Chondrocyte (in vitro differentiated cells): ENCODE measurements around the gene HHLA2. TPM values are rescaled to one million over a fixed set of nuclear protein-coding genes. Genes with fewer than 3 reads are reported as not detected.
"Not testable (repeated sequence)": the region's sequence is repeated elsewhere in the genome, so short reads cannot be mapped to it uniquely, and the experiment has no call there.

Source experiments
- DNase-seq: peaks from one replicate; pipeline ENCODE4 v3.0.0; 2021; ENCODE audit warnings: mixed read lengths, low spot score
- H3K27ac Mint-ChIP-seq: one replicate; pipeline ENCODE4 v1.8.0; 2021; ENCODE audit warnings: mild to moderate bottlenecking, moderate library complexity, mixed read lengths; ENCODE audit not compliant: unreplicated experiment
- H3K27me3 Mint-ChIP-seq: 2 replicates; pipeline ENCODE4 v1.8.0; 2021; ENCODE audit warnings: low read depth, mixed read lengths
- H3K36me3 Mint-ChIP-seq: 2 replicates; pipeline ENCODE4 v1.8.0; 2021; ENCODE audit warnings: low read depth, mixed read lengths
- H3K4me1 Mint-ChIP-seq: 2 replicates; pipeline ENCODE4 v1.8.0; 2021; ENCODE audit warnings: low read depth, mild to moderate bottlenecking, mixed read lengths
- H3K4me3 Mint-ChIP-seq: one replicate; pipeline ENCODE4 v1.8.0; 2021; ENCODE audit warnings: mild to moderate bottlenecking, moderate library complexity, mixed read lengths; ENCODE audit not compliant: unreplicated experiment
- H3K9me3 Mint-ChIP-seq: 2 replicates; pipeline ENCODE4 v1.8.0; 2021; ENCODE audit warnings: low read depth, mixed read lengths
- total RNA-seq: library from RNA; stranded (reverse); gene quantifications from 3 replicates; pipeline ENCODE4 v1.2.1, GENCODE V29; 2021
- TF ChIP-seq, protein P1 (sequence below): fragments of 200-600 bp; sonication (generic); IDR thresholded peaks from 2 replicates; pipeline ENCODE4 v1.5.0; 2021; ENCODE audit warnings: antibody characterized with exemption, mild to moderate bottlenecking, moderate library complexity

The HHLA2 gene
- total RNA-seq, 1 donor from 2014 or later, result not detected

- Mint-ChIP-seq H3K27ac (no peak overlapping the region), H3K9me3 (peaks cover 6% of the 10 kb centered on the region), H3K27me3 (no peaks in the 10 kb centered on the region), H3K36me3 (peaks cover 3% of the 10 kb centered on the region), H3K4me1 (peaks cover 12% of the 10 kb centered on the region), H3K4me3 (no peak overlapping the region)
- no peak for DNase-seq
- TF ChIP-seq, protein P1, sequence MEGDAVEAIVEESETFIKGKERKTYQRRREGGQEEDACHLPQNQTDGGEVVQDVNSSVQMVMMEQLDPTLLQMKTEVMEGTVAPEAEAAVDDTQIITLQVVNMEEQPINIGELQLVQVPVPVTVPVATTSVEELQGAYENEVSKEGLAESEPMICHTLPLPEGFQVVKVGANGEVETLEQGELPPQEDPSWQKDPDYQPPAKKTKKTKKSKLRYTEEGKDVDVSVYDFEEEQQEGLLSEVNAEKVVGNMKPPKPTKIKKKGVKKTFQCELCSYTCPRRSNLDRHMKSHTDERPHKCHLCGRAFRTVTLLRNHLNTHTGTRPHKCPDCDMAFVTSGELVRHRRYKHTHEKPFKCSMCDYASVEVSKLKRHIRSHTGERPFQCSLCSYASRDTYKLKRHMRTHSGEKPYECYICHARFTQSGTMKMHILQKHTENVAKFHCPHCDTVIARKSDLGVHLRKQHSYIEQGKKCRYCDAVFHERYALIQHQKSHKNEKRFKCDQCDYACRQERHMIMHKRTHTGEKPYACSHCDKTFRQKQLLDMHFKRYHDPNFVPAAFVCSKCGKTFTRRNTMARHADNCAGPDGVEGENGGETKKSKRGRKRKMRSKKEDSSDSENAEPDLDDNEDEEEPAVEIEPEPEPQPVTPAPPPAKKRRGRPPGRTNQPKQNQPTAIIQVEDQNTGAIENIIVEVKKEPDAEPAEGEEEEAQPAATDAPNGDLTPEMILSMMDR, result no peak
These were observed 11.2 kb upstream of the HHLA2 start for GRCh38 chr3:108285176-108285575.

DNA sequence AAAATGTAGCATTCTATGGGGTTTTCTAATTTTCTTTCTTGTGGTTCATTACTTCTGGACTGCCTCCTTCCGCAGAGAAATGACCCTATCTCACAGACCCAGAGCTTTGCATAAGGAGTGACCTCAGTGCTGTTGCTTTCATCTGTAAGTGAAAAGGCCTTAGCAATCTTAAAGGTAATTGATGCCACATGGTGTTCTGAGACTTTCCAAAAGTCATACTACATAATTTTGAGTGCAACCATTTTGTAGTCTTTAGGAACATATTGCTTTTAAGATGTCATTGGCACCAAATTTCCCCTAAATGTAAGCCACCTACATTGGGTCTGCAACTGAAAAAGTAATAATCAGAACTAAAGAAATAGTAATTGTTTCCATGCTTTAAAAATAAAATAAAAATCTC, 9.2 kb upstream of the HHLA2 start:
- DNase-seq, result no peak
- Mint-ChIP-seq H3K36me3 (peaks cover 3% of the 10 kb centered on the region), H3K4me3 (no peak overlapping the region), H3K27ac (no peak overlapping the region), H3K4me1 (peaks cover 4% of the 10 kb centered on the region), H3K27me3 (no peaks in the 10 kb centered on the region), H3K9me3 (peaks cover 13% of the 10 kb centered on the region)
- TF ChIP-seq, protein P1, result no peak

DNA sequence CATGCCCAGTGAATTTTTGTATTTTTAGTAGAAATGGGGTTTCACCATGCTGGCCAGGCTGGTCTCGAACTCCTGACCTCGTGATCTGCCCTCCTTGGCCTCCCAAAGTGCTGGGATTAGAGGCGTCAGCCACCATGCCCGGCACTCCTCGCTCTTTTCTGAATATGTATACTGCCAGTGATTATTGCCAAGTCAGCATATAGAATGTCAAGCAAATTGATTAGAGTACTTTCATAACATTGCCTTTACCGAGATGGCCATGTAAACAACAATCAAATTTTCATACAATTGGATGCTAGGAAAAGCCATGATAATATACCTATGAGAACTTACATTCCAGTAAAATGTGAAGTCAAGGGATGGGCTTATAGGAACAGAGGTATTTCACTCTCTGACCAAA, 8.2 kb upstream of the HHLA2 start:
- not testable (repeated sequence) for H3K36me3 Mint-ChIP-seq, H3K4me1 Mint-ChIP-seq, H3K27me3 Mint-ChIP-seq, DNase-seq, H3K4me3 Mint-ChIP-seq, H3K27ac Mint-ChIP-seq
- peaks cover 13% of the 10 kb centered on the region for H3K9me3 Mint-ChIP-seq

- H3K4me3 Mint-ChIP-seq, result no peak overlapping the region
- no peaks in the 10 kb centered on the region for H3K27me3 Mint-ChIP-seq
- no peaks in the 10 kb centered on the region for H3K4me1 Mint-ChIP-seq
- H3K27ac Mint-ChIP-seq, result no peak overlapping the region
- TF ChIP-seq, protein P1, result no peak
- H3K36me3 Mint-ChIP-seq, result peaks cover 1% of the 10 kb centered on the region
- H3K9me3 Mint-ChIP-seq, result peaks cover 13% of the 10 kb centered on the region
- DNase-seq, result no peak
These were observed 7.2 kb upstream of the HHLA2 start for GRCh38 chr3:108289159-108289558.

DNA sequence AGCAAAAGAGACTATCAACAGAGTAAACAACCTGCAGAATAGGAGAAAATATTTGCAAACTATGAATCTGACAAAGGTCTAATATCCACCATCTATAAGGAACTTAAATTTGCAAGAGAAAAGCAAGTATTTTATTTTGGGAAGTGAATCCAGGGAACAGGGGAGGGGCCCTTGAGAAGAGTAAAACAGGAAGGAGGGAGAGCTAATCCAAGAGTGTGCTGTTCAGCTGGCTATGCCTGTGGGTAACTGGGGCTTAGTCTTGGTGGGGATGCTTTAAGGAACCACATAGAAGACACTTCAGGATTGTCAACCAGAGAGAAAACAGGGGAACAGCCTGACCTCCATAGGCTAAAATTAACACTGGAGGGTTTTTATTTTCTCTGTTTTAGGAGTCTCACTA, 3.9 kb upstream of the HHLA2 start:
- Mint-ChIP-seq H3K36me3 (no peaks in the 10 kb centered on the region), H3K4me3 (no peak overlapping the region), H3K27me3 (no peaks in the 10 kb centered on the region), H3K4me1 (peaks cover 2% of the 10 kb centered on the region), H3K27ac (no peak overlapping the region), H3K9me3 (peaks cover 7% of the 10 kb centered on the region)
- TF ChIP-seq, protein P1, result no peak
- no peak for DNase-seq

DNA sequence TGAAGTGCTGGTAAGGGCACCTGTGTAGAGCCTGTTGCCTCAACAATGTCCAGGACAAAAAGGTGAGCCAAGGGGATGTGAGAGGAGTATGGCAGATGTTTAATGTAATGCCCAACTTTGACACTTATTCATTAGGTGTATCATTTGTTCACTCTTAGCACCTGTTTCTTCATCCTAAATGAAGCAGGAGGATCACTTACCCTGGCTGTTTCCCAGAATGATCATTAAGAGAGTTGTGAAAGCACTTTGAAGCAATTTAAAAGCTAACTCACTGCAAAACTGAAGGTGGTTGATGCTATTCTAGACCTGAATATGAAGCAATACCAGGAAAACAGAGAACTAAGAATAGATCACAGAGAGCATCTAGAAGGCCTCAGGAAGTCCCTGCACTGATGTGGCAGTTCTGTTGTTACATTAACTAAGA, 3.4 kb upstream of the HHLA2 start:
- TF ChIP-seq, protein P1, result no peak
- no peaks in the 10 kb centered on the region for H3K36me3 Mint-ChIP-seq
- peaks cover 6% of the 10 kb centered on the region for H3K4me1 Mint-ChIP-seq
- no peak for DNase-seq
- H3K9me3 Mint-ChIP-seq, result peaks cover 7% of the 10 kb centered on the region
- H3K27ac Mint-ChIP-seq, result no peak overlapping the region
- no peak overlapping the region for H3K4me3 Mint-ChIP-seq
- no peaks in the 10 kb centered on the region for H3K27me3 Mint-ChIP-seq
